ENCODE measurements around the gene LRCH2. TPM values are rescaled to one million over a fixed set of nuclear protein-coding genes. Genes with fewer than 3 reads are reported as not detected.

Gene LRCH2, protein sequence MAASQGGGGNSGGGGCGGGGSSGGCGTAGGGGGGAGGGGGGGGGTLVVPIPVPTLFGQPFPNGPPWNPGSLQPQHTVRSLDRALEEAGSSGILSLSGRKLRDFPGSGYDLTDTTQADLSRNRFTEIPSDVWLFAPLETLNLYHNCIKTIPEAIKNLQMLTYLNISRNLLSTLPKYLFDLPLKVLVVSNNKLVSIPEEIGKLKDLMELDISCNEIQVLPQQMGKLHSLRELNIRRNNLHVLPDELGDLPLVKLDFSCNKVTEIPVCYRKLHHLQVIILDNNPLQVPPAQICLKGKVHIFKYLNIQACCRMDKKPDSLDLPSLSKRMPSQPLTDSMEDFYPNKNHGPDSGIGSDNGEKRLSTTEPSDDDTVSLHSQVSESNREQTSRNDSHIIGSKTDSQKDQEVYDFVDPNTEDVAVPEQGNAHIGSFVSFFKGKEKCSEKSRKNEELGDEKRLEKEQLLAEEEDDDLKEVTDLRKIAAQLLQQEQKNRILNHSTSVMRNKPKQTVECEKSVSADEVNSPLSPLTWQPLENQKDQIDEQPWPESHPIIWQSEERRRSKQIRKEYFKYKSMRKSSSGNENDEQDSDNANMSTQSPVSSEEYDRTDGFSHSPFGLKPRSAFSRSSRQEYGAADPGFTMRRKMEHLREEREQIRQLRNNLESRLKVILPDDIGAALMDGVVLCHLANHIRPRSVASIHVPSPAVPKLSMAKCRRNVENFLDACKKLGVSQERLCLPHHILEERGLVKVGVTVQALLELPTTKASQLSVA
- total RNA-seq (not detected), polyA plus RNA-seq (not detected)

DNA sequence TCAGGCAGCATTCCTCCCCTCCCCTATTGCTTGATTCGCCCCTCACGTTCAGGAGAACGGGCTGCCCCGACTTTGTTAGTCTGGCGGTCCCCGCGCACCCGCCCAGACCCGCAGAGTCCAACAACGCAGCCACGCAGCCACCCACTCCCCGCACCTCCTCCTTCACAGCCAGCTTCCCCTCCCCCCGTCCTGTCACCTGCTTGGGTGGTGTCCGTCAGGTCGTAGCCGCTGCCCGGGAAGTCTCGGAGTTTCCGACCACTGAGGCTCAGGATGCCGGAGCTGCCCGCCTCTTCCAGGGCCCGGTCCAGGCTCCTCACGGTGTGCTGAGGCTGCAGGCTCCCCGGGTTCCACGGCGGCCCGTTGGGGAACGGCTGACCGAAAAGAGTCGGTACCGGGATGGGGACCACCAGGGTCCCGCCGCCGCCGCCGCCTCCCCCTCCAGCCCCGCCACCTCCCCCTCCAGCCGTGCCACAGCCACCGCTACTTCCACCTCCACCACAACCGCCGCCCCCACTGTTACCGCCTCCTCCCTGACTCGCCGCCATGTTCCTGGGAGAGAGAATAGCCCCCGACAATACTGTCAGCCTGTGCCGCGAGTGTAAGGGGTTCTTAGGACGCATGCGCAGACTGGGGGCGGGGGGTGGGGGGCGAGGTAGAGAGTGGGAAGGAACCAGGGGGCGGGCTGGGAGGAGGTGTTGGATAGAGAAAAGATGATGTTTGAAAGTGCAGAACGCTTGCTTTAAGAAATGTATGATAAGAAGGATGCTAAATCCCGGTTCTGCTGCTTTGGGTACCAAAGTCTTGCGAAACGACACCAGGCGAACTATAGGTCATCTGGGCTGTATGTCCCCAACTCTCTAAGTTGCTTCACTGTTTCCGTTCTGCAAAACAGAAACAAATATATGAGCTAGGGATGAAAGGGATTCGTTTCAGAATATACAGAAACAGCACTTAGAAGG lies at the start of gene LRCH2:
Gene LRCH2, minus strand, starts transcription at position 600 of the 959 bp plus-strand sequence. Its CDS starts 55 bp downstream, at position 545.
- Mint-ChIP-seq H3K4me1 (peaks cover 0 to 7% (median 3%) of the 10 kb centered on the region in 4 donors), H3K36me3 (no peaks in the 10 kb centered on the region), H3K27me3 (peaks cover 4% of the 10 kb centered on the region in 2 donors), H3K4me3 (peak within 1 kb of the TSS in 2 of 8 donors; percentile 15 to 54), H3K27ac (no peak within 1 kb of the TSS), H3K9me3 (peaks cover 0 to 3% (median 0%) of the 10 kb centered on the region in 8 donors)
- Histone ChIP-seq H3K4me1 (ENCODE audit: insufficient read depth, low read length) (no peaks in the 10 kb centered on the region), H3K9me3 (ENCODE audit: control insufficient read depth in 1 of 2, low read length in 2 of 2) (no peaks in the 10 kb centered on the region), H3K36me3 (ENCODE audit: insufficient read depth, low read length) (no peaks in the 10 kb centered on the region), H3K27ac (ENCODE audit: low read depth, low read length) (no peak within 1 kb of the TSS), H3K4me3 (ENCODE audit: low read length in 2 of 2) (no peak within 1 kb of the TSS), H3K27me3 (ENCODE audit: insufficient read depth, low read length) (no peaks in the 10 kb centered on the region)
- ChIA-PET POLR2A (ENCODE audit: partially characterized antibody) (no interaction called here), CTCF (ENCODE audit: partially characterized antibody) (no interaction called here)
- intact Hi-C loops (cut with micrococcal nuclease) = no loop called here
- DNase-seq = no peak

GRCh38 chrX:115269051-115269683 lies 35.3 kb upstream of the LRCH2 start:
- DNase-seq = no peak
- ChIA-PET POLR2A (ENCODE audit: partially characterized antibody) (no interaction called here), CTCF (ENCODE audit: partially characterized antibody) (no interaction called here)
- H3K36me3 Mint-ChIP-seq = no peaks in the 10 kb centered on the region
- H3K27me3 Mint-ChIP-seq = no peaks in the 10 kb centered on the region
- peaks cover 0 to 2% (median 0%) of the 10 kb centered on the region in 8 donors for H3K9me3 Mint-ChIP-seq
- intact Hi-C loops (cut with micrococcal nuclease) = no loop called here
- Histone ChIP-seq H3K4me1 (ENCODE audit: insufficient read depth, low read length) (no peaks in the 10 kb centered on the region), H3K27me3 (ENCODE audit: insufficient read depth, low read length) (no peaks in the 10 kb centered on the region), H3K27ac (ENCODE audit: low read depth, low read length) (no peak overlapping the region), H3K9me3 (ENCODE audit: control insufficient read depth in 1 of 2, low read length in 2 of 2) (no peaks in the 10 kb centered on the region), H3K4me3 (ENCODE audit: low read length in 2 of 2) (no peak overlapping the region), H3K36me3 (ENCODE audit: insufficient read depth, low read length) (no peaks in the 10 kb centered on the region)
- H3K27ac Mint-ChIP-seq = no peak overlapping the region
- H3K4me1 Mint-ChIP-seq = no peaks in the 10 kb centered on the region
- H3K4me3 Mint-ChIP-seq = no peak overlapping the region

- no peaks in the 10 kb centered on the region for H3K36me3 Mint-ChIP-seq
- peaks cover 0 to 2% (median 0%) of the 10 kb centered on the region in 8 donors for H3K9me3 Mint-ChIP-seq
- no peak overlapping the region for H3K27ac ChIP-seq (ENCODE audit: low read depth, low read length)
- no peak for DNase-seq
- H3K4me3 ChIP-seq (ENCODE audit: low read length in 2 of 2) = no peak overlapping the region
- no peaks in the 10 kb centered on the region for H3K4me1 Mint-ChIP-seq
- H3K27me3 Mint-ChIP-seq = no peaks in the 10 kb centered on the region
- CTCF ChIA-PET (ENCODE audit: partially characterized antibody) = no interaction called here
- no peak overlapping the region for H3K27ac Mint-ChIP-seq
- H3K4me3 Mint-ChIP-seq = no peak overlapping the region
- no peaks in the 10 kb centered on the region for H3K27me3 ChIP-seq (ENCODE audit: insufficient read depth, low read length)
- intact Hi-C loops (cut with micrococcal nuclease) = no loop called here
- H3K36me3 ChIP-seq (ENCODE audit: insufficient read depth, low read length) = no peaks in the 10 kb centered on the region
- no peaks in the 10 kb centered on the region for H3K4me1 ChIP-seq (ENCODE audit: insufficient read depth, low read length)
- POLR2A ChIA-PET (ENCODE audit: partially characterized antibody) = no interaction called here
- no peaks in the 10 kb centered on the region for H3K9me3 ChIP-seq (ENCODE audit: control insufficient read depth in 1 of 2, low read length in 2 of 2)
Observed at GRCh38 chrX:115268421-115268820, 34.5 kb upstream of the LRCH2 start.

DNA sequence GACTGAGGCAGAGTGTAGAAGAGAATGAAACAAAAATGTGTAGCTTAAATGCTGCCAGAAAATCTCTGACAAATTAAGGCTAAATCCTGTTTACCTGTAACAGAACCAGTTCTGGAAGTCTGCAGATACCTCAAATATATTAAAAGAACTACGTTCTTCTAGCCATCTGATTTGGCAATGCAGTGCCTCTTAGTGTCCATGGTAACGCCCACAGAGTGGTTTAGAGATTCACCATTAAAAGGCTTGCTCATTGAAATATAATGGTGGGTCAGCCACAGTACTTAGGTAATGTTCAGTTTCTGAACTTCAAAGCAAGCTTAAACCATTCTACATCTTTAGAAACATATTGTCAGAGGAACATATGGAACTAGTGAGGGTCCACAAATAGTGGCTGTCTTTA lies 32.4 kb upstream of the LRCH2 start:
- Mint-ChIP-seq H3K36me3 (no peaks in the 10 kb centered on the region), H3K9me3 (peaks cover 0 to 2% (median 0%) of the 10 kb centered on the region in 8 donors), H3K4me1 (no peaks in the 10 kb centered on the region), H3K4me3 (no peak overlapping the region), H3K27me3 (no peaks in the 10 kb centered on the region), H3K27ac (no peak overlapping the region)
- H3K27ac ChIP-seq (ENCODE audit: low read depth, low read length) = no peak overlapping the region
- DNase-seq = no peak
- intact Hi-C loops (cut with micrococcal nuclease) = no loop called here
- ChIA-PET CTCF (ENCODE audit: partially characterized antibody) (no interaction called here), POLR2A (ENCODE audit: partially characterized antibody) (no interaction called here)
- H3K36me3 ChIP-seq (ENCODE audit: insufficient read depth, low read length) = no peaks in the 10 kb centered on the region
- no peaks in the 10 kb centered on the region for H3K9me3 ChIP-seq (ENCODE audit: control insufficient read depth in 1 of 2, low read length in 2 of 2)
- H3K4me1 ChIP-seq (ENCODE audit: insufficient read depth, low read length) = no peaks in the 10 kb centered on the region
- no peak overlapping the region for H3K4me3 ChIP-seq (ENCODE audit: low read length in 2 of 2)
- H3K27me3 ChIP-seq (ENCODE audit: insufficient read depth, low read length) = no peaks in the 10 kb centered on the region

- Mint-ChIP-seq H3K4me1 (no peaks in the 10 kb centered on the region), H3K27ac (no peak overlapping the region), H3K4me3 (no peak overlapping the region), H3K27me3 (no peaks in the 10 kb centered on the region), H3K36me3 (no peaks in the 10 kb centered on the region), H3K9me3 (peaks cover 0 to 2% (median 0%) of the 10 kb centered on the region in 8 donors)
- intact Hi-C loops (cut with micrococcal nuclease) = no loop called here
- DNase-seq = no peak
- H3K9me3 ChIP-seq (ENCODE audit: control insufficient read depth in 1 of 2, low read length in 2 of 2) = no peaks in the 10 kb centered on the region
- H3K4me1 ChIP-seq (ENCODE audit: insufficient read depth, low read length) = no peaks in the 10 kb centered on the region
- ChIA-PET CTCF (ENCODE audit: partially characterized antibody) (no interaction called here), POLR2A (ENCODE audit: partially characterized antibody) (no interaction called here)
- no peak overlapping the region for H3K4me3 ChIP-seq (ENCODE audit: low read length in 2 of 2)
- no peaks in the 10 kb centered on the region for H3K36me3 ChIP-seq (ENCODE audit: insufficient read depth, low read length)
- H3K27me3 ChIP-seq (ENCODE audit: insufficient read depth, low read length) = no peaks in the 10 kb centered on the region
- no peak overlapping the region for H3K27ac ChIP-seq (ENCODE audit: low read depth, low read length)
Observed at GRCh38 chrX:115264009-115264408, 30.1 kb upstream of the LRCH2 start.

DNA sequence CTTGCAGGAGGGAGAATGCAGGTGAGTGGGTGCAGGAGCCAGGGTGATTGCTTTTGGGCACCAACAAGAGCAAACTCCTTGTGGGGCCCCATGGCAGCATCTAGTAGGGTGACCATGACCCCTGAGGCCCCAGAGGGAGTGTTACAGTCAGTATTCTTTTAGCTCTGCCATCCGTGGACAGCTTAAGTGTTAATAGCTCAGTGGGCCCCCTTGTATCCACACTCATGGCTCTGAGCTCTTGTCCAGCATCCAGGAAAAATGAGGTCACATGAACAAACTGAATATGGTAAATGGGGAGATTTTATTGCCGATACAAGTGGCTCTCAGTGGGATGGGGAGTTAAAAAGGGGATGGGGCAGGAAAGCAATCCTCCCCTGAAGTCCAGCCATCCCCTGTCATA lies 27.3 kb upstream of the LRCH2 start:
- Histone ChIP-seq H3K9me3 (ENCODE audit: control insufficient read depth in 1 of 2, low read length in 2 of 2) (no peaks in the 10 kb centered on the region), H3K4me3 (ENCODE audit: low read length in 2 of 2) (no peak overlapping the region), H3K36me3 (ENCODE audit: insufficient read depth, low read length) (no peaks in the 10 kb centered on the region), H3K4me1 (ENCODE audit: insufficient read depth, low read length) (no peaks in the 10 kb centered on the region), H3K27ac (ENCODE audit: low read depth, low read length) (no peak overlapping the region), H3K27me3 (ENCODE audit: insufficient read depth, low read length) (no peaks in the 10 kb centered on the region)
- intact Hi-C loops (cut with micrococcal nuclease) = no loop called here
- no peaks in the 10 kb centered on the region for H3K9me3 Mint-ChIP-seq
- H3K4me3 Mint-ChIP-seq = no peak overlapping the region
- CTCF ChIA-PET (ENCODE audit: partially characterized antibody) = no interaction called here
- DNase-seq = no peak
- H3K4me1 Mint-ChIP-seq = no peaks in the 10 kb centered on the region
- no peaks in the 10 kb centered on the region for H3K36me3 Mint-ChIP-seq
- no peaks in the 10 kb centered on the region for H3K27me3 Mint-ChIP-seq
- H3K27ac Mint-ChIP-seq = no peak overlapping the region
- POLR2A ChIA-PET (ENCODE audit: partially characterized antibody) = no interaction called here

Data from CD4-positive, alpha-beta memory T cell (primary cell).